Activated gamma-delta T cell treated with Interleukin-2 at 50 U/mL for 16 hours (primary cell): ENCODE results near the gene CENPB.
A peak's percentile ranks its signal among the peaks of the same experiment; 100 is the strongest.

Source experiments
- DNase-seq: peaks from one replicate; pipeline ENCODE4 v3.0.0-alpha.2; 2020

CENPB gene

GRCh38 chr20:3744806-3745685 lies 41.5 kb downstream of the CENPB start:
- DNase-seq = peak; percentile 49

GRCh38 chr20:3744037-3744436 lies 42.5 kb downstream of the CENPB start:
- DNase-seq = no peak

GRCh38 chr20:3743251-3743650 lies 43.3 kb downstream of the CENPB start:
- DNase-seq = no peak

- DNase-seq = no peak
Measured at GRCh38 chr20:3741836-3742458, 44.6 kb downstream of the CENPB start.

GRCh38 chr20:3740615-3741301 lies 45.8 kb downstream of the CENPB start:
- DNase-seq = no peak

- DNase-seq = no peak
Measured at GRCh38 chr20:3739926-3740451, 46.6 kb downstream of the CENPB start.

- no peak for DNase-seq
Measured at GRCh38 chr20:3739054-3739925, 47.2 kb downstream of the CENPB start.

- no peak for DNase-seq
Measured at GRCh38 chr20:3738111-3739053, 48.2 kb downstream of the CENPB start.

GRCh38 chr20:3735768-3736167 lies 50.8 kb downstream of the CENPB start:
- DNase-seq = no peak

GRCh38 chr20:3734111-3734843 lies 52.3 kb downstream of the CENPB start:
- no peak for DNase-seq
